IPS-18c (cell line): ENCODE results near the gene VPS50.
"Not testable (repeated sequence)": the region's sequence is repeated elsewhere in the genome, so short reads cannot be mapped to it uniquely, and the experiment has no call there.

Experiments used
- H3K4me3 ChIP-seq: 2 replicates; pipeline ENCODE4 v1.7.0; 2013; ENCODE audit warnings: low read depth, mild to moderate bottlenecking, low read length, moderate library complexity; ENCODE audit not compliant: insufficient read depth
- H3K9me3 ChIP-seq: one replicate; pipeline ENCODE4 v1.6.1; 2013; ENCODE audit warnings: mild to moderate bottlenecking, low read length, moderate library complexity; ENCODE audit not compliant: control insufficient read depth, insufficient read depth

The VPS50 gene

GRCh38 chr7:93301736-93302135 lies 69.6 kb downstream of the VPS50 start:
- Histone ChIP-seq H3K4me3 (no peak overlapping the region), H3K9me3 (no peaks in the 10 kb centered on the region)

GRCh38 chr7:93307131-93307660 lies 75.0 kb downstream of the VPS50 start:
- no peaks in the 10 kb centered on the region for H3K9me3 ChIP-seq
- no peak overlapping the region for H3K4me3 ChIP-seq

- no peaks in the 10 kb centered on the region for H3K9me3 ChIP-seq
- H3K4me3 ChIP-seq: no peak overlapping the region
These were observed 75.8 kb downstream of the VPS50 start for GRCh38 chr7:93307943-93308342.

- no peak overlapping the region for H3K4me3 ChIP-seq
- no peaks in the 10 kb centered on the region for H3K9me3 ChIP-seq
These were observed 78.2 kb downstream of the VPS50 start for GRCh38 chr7:93310346-93310745.

- H3K4me3 ChIP-seq: no peak overlapping the region
- no peaks in the 10 kb centered on the region for H3K9me3 ChIP-seq
These were observed 82.3 kb downstream of the VPS50 start for GRCh38 chr7:93314449-93314848.

GRCh38 chr7:93315896-93316295 lies 83.7 kb downstream of the VPS50 start:
- Histone ChIP-seq H3K9me3 (no peaks in the 10 kb centered on the region), H3K4me3 (no peak overlapping the region)

GRCh38 chr7:93316730-93317129 lies 84.6 kb downstream of the VPS50 start:
- H3K4me3 ChIP-seq: no peak overlapping the region
- H3K9me3 ChIP-seq: no peaks in the 10 kb centered on the region

GRCh38 chr7:93320887-93321286 lies 88.7 kb downstream of the VPS50 start:
- Histone ChIP-seq H3K4me3 (no peak overlapping the region), H3K9me3 (no peaks in the 10 kb centered on the region)

- H3K4me3 ChIP-seq, H3K9me3 ChIP-seq: not testable (repeated sequence)
These were observed 94.1 kb downstream of the VPS50 start for GRCh38 chr7:93326291-93326690.

GRCh38 chr7:93327006-93327633 lies 95.0 kb downstream of the VPS50 start:
- no peak overlapping the region for H3K4me3 ChIP-seq
- no peaks in the 10 kb centered on the region for H3K9me3 ChIP-seq

GRCh38 chr7:93331706-93332105 lies 99.5 kb downstream of the VPS50 start:
- Histone ChIP-seq H3K9me3 (no peaks in the 10 kb centered on the region), H3K4me3 (no peak overlapping the region)

- Histone ChIP-seq H3K9me3 (no peaks in the 10 kb centered on the region), H3K4me3 (no peak overlapping the region)
These were observed 100.0 kb downstream of the VPS50 start for GRCh38 chr7:93332172-93332571.

GRCh38 chr7:93337052-93337451 lies 104.9 kb downstream of the VPS50 start:
- H3K4me3 ChIP-seq: no peak overlapping the region
- no peaks in the 10 kb centered on the region for H3K9me3 ChIP-seq

GRCh38 chr7:93342178-93342577 lies 110.0 kb downstream of the VPS50 start:
- not testable (repeated sequence) for H3K9me3 ChIP-seq, H3K4me3 ChIP-seq

GRCh38 chr7:93350338-93350737 lies 118.2 kb downstream of the VPS50 start:
- Histone ChIP-seq H3K4me3 (no peak overlapping the region), H3K9me3 (no peaks in the 10 kb centered on the region)

GRCh38 chr7:93352881-93353280 lies 120.7 kb downstream of the VPS50 start:
- H3K9me3 ChIP-seq: no peaks in the 10 kb centered on the region
- no peak overlapping the region for H3K4me3 ChIP-seq

- H3K4me3 ChIP-seq: no peak overlapping the region
- H3K9me3 ChIP-seq: no peaks in the 10 kb centered on the region
These were observed 122.6 kb downstream of the VPS50 start for GRCh38 chr7:93354815-93355214.

GRCh38 chr7:93359520-93360198 lies 127.5 kb downstream of the VPS50 start:
- no peaks in the 10 kb centered on the region for H3K9me3 ChIP-seq

GRCh38 chr7:93361853-93362252 lies 129.7 kb downstream of the VPS50 start:
- Histone ChIP-seq H3K9me3 (no peaks in the 10 kb centered on the region), H3K4me3 (no peak overlapping the region)

More at GRCh38 chr7:93359520-93360198, 127.5 kb downstream of the VPS50 start:
- no peak overlapping the region for H3K4me3 ChIP-seq
